ENCODE data around the gene RABGGTA.

The RABGGTA gene

DNA sequence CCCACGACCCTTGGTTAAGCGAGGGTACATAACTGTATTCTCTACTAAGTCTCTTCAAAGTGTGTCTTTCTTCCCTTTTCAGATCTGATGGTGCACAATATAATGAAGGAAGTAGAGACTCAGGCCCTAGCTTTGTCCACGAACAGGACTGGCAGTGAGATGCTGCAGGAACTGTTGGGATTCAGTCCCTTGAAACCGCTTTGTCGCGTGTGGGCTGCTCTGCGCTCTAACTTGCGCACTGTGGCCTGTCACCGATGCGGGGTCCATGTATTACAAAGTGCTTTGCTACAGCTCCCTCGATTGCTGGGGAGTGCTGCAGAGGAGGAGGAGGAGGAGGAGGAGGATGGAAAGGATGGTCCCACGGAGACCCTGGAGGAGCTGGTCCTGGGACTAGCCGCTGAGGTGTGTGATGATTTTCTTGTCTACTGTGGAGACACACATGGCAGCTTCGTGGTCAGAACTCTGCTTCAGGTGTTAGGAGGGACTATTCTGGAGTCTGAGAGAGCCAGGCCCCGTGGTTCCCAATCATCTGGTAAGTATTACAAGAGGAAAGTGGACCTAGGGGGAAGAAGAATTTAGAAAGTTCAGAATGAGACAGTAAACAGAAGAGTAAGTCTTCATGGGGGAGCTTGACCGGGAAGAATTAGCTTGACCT is 29.1 kb upstream of the RABGGTA start:
- DNase-seq: no peak

DNA sequence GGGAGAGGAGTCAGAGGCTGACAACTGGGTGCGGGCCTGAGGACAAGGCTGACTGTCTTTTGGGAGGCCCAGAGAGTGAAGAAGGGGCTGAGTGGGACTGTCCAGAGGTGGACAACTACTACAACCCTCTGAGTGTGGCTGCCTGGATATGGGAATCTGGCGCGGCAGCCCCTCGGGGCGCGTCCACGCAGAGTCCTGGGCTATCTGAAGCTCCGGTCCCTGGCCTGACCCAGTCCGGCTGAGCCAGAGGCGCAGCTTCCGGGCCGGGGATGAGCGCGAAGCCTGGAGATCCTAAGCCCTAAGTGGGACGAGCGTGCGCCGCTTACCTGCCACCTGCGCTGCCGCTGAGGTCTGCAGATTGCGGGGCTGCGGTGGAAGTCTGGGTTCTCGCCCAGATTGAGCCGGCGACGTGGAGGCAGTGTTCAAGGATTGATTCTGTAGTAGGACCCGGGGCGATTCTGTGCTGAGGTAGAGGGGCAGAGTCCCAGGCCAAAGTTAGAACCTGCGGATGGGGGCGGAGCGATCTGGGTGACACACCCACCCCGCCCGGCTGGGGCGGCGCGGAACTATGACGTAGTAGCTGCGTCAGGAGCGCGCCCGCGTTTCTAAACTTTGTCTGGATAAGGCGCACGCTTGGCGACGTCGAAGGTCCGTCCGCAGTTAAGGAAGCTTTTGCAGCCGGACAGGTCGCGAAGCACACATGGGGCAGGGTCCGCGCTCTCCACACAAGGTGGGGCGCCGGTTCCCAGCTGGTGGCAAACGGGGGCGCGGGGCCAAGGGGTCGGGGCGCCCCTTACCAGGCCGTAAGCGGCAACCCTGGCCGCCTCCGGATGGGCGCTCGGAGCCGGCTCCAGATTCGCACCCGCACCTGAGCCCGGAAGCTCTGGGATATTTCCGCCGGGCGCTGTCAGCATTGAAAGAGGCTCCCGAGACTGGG is 28.1 kb upstream of the RABGGTA start, which contains the start of the genes DHRS1 and NOP9:
Gene DHRS1, minus strand, starts transcription at position 526 of the 937 bp plus-strand sequence. CDS start 674 bp downstream, outside the sequence.
Gene NOP9, plus strand, starts transcription at position 596 of the 937 bp plus-strand sequence. Its CDS starts 105 bp downstream, at position 701.
- peak; percentile 64 for DNase-seq

GRCh38 chr14:24298892-24299254 is 27.5 kb upstream of the RABGGTA start:
- no peak for DNase-seq

DNA sequence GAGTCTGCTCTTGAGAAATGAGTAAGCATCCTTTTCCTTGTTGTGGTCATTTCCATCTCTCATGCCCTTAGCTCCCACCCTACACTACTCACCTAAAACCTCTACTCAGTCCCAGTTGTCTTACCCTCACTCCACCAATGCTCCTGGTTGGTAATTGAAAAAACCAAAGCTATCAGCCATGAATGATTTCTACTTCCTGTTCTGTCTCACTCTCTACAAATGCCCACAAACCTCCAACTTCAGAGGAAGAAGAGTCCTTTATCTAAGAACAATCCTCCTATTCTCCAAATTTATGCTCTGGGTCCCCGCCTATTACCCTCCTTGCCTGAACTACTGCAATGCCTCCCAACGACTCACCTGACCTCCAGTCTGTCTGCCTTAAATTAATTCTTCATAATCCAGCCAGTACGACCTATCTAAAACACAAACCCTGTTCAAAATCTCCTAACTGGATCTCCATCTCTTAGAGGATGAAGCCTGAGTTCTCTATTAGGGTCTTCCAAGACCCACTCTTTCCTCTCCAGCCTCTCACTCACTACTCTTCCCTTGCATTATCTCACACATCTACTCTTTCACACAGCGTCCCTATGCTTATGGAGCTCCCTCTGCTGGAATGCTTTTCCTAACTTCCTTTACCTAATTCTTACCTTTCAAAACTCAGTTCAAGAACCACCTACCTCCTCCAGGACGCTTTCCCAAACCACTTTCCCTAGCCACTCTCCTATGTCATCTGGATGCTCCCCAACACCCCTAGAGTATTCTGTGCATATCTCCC is 26.0 kb upstream of the RABGGTA start:
- peak; percentile 70 for DNase-seq

DNA sequence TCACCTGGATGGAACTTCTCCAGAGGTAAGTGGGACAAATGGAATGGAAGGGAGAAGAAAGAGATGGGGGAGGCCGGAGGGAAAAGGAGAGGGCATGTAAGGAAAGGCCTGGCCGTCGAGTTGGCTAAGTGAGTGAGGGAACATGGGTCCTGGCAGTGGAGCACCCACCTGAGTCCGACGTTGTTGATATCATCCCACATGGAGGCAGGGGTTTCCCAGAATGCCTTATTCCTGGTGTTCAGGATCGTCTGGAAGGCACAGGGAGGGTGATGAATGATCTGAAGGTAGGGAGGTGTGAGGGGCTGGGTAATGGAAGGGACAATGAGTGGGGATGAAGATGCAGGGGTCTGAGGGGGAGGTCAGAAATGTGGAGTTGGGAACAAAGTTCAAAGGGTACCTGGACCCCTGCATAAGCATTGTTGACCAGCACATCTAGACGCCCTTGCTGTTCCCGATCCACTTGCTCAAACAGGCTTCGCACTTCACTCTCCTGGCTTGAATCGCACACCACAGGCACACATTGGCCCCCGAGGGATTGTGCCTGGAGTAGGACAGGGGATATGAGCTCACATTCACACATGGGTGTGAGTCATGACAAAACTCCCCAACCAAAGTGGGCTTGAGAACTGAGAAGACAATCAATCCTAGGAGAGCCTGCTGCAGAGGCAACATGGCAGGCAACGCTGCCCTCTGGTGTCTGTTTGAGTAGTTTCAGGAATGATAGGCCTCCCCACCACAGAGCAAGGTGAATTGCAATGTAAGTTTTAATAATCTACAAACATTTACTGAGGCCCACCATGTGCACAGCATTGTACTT is 25.2 kb upstream of the RABGGTA start:
- DNase-seq: peak; percentile 82

DNA sequence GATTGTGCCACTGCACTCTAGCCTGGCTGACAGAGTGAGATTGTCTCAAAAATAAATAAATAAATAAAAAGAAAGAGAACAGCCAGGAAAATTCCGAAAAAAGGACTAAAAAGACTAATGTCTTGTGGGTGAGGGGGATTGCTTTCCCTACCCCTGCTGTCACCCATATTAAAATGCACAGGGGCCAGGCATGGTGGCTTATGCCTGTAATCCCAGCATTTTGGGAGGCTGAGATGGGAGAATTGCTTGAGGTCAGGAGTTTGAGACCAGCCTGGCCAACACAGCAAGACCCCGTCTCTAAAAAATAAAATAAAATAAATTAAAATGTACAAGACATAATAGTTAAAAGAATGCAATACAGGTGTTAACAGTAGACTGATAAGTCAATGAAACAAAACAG is 22.1 kb upstream of the RABGGTA start:
- DNase-seq: no peak

- DNase-seq: no peak
Observed at GRCh38 chr14:24292118-24292807, 20.9 kb upstream of the RABGGTA start.

DNA sequence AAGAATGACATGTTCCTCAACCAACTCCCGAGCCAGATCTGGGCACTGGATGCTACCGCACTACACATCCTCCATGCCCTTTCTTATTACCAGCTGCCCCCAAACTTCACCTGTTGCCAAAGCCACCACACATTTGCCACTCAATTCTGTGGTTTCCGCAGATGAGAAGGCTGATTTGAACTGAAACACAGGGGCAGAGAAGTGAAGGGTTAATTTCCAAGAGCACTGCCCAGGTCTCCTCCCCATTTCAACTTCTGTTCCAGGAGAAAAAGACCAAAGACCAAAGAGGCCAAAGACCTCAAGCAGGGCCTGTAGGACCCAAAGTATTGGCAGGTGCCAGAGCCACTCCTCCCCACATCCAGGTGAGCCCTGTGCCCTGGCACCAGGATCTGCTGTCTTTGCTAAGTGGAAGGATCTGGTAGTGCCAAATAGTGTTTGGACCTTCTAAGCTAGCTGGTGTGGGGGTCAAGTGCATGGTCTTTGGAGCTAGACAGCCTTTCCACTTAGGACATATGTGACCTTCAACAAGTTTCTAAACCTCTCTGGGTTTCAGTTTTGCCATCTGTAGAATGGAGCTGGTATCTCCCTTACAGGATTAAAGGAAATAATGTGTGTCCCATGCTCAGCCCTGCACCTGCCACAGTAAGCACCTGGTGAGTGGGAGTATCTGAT is 20.2 kb upstream of the RABGGTA start:
- DNase-seq: no peak

GRCh38 chr14:24290746-24291145 is 19.3 kb upstream of the RABGGTA start:
- no peak for DNase-seq

DNA sequence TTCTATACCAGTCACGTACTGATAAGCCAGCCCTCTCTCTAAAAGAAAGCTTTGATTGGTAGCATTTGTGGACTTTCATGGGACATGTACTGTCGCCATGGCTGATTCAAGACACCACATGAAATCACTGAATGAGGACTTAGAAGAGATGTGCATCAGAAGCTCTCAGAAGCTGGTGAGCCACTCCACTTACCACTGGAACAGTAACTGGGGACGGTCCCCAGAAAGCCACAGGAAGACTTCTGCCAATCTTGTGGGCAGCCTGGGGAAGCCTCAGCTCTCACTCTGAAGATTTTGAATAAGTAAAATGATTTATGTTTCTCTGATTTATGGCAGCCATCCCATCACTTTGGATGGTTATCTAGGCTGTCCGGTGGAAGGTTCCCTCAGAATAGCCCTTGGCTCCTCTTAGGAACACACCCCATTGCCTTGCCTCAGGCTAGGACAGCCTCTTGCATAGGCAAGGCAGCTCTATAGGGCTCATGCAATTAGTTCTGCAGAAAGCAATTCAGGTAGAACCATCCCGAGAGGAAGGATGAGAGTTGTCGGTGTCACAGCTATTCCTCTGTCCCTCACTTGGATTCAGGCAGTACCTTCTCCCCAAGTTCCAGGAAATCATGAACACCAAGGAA is 18.4 kb upstream of the RABGGTA start:
- DNase-seq: no peak

GRCh38 chr14:24286996-24287395 is 15.6 kb upstream of the RABGGTA start:
- DNase-seq: no peak

GRCh38 chr14:24285351-24285750 is 14.0 kb upstream of the RABGGTA start:
- no peak for DNase-seq

DNA sequence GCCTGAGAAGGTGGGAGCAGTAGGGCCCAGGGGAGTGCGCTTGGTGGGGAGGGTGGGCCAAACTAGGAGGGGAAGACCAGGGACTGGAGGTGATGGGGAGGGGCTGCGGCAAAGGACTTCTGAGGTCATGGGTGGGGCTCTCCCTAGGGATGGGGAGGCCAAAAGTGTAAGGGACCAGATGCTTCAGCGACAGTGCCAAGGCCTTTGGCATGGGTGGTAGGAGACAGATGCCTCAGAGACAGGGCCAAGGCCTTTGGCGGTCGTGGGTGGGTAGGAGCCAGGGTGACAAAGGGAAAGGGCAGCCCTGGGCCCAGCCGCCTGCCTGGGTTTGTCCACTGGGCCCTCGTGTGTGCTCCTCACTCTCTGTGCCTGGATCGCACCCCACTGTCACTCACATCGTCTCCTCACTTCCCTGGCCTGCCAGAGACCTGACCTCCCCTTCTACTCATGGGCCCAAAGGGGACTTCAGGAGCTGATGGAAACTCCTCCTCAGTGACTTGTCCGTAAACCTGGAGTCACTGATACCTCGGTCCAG is 13.2 kb upstream of the RABGGTA start:
- DNase-seq: peak; percentile 25

GRCh38 chr14:24283796-24284460 is 12.5 kb upstream of the RABGGTA start:
- DNase-seq: no peak

DNA sequence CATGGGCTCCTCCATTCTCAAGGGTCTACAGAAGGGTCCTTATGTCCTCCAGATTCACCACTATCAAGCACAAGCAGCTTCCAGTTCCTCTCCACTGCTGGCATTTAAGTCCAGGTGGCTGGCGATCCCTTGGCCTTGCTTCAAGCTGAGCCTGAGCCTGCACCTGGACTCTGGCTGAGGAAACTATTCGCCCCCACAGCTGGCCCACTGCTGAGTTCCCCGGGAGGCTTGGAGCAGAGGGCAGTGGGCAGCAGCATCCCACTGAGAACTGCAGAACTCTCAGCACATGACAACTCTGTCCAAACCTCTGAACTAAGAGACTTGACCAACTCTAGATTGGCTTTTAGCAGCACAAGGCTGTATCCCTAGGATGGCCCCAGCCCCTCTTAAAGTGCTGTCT is 11.3 kb upstream of the RABGGTA start:
- DNase-seq: no peak

DNA sequence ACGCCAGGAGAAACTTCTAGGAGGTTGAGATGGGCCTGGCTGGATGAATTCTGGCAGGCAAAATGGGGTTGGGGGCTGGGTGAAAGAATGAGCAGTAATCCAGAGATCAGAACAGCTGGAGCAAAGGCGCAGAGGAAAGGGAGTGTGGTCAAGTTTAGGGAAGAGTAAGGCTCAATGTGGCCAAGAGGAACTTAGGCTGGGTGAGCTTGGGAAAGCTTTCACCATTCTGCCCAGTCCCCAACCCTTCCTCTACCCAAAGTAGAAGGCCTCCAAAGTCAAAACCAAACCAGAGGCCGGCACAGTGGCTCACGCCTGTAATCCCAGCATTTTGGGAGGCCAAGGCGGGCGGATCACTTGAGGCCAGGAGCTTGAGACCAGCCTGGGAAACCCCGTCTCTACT is 10.2 kb upstream of the RABGGTA start:
- no peak for DNase-seq

GRCh38 chr14:24280797-24281460 is 9.5 kb upstream of the RABGGTA start:
- DNase-seq: no peak

- peak; percentile 61 for DNase-seq
Observed at GRCh38 chr14:24279301-24280186, 8.1 kb upstream of the RABGGTA start.
